GM21576 (cell line): Measurements from ENCODE around the gene NPHP4.

Experiments
- ATAC-seq: cut with Tn5 transposase; IDR thresholded peaks from one replicate; pipeline ENCODE4 v1.9.1; 2021; ENCODE audit warnings: mild to moderate bottlenecking, moderate library complexity; ENCODE audit not compliant: unreplicated experiment

Gene NPHP4

DNA sequence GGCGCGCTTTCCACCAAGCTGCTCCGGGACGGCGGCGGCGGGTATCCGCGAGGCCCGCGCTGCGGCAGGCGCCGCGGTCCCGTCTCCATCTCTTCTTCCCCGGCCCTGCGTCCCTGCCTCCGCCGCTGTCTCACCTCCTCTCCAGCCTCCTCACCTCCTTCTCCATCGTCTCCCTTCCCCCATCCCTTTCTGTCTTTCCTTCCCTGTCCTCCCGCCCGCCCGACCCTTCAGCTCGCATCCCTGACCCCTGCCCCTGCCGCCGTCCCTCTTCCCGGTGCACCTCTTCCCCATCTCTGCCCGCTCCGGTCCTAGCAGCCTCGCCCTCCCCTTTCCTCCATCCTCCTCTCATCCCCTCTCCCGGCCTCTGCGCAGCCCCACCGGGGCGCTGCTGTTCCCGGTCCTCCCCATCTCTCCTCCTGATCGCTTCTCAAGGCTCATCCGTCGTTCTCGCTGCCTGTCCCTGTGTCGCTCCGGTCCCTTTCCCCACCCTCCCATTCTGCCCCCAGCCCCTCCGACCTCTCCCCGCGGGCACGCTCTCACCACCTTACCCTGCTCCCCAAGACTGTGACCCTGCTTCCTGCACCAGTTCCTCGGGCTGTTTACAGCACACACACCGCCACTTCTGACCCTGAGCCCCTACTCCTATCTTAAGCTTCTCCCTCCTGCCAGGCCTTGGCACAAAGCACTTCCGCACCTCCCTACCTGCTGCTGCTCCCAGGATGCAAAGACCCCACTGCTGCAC is 760 bp upstream of the NPHP4 start:
- no peak for ATAC-seq

DNA sequence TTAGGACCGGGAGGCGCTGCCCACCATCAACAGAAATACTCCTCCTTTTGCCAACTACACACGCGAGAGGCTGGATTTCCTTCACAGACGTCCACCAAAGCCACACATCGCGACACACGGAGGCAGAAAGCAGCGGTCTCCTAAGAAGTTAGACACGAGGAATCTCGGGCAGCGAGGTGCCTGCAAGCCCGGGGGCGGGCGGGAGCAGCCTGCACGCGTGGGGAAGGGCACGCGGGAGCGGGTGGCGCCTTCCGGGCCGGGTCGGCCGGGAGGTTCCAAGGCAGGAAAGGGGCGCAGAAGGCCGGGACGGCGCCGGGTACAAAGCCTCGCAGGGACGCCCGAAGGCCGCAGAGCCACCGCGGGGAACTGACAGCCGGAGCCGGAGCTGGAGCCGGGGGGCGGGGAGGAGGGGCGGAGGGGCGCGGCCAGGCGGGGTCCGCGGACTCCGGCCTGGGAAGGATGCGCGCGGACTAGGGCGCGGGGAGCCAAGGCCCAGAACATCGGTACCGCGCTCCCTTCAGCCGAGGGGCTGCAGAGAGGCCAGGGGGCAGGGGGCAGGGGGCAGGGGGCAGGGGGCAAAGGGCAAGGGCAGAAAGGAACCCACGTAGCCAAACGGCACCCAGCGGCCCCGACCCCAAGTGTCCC is 722 bp downstream of the NPHP4 start:
- ATAC-seq = no peak

DNA sequence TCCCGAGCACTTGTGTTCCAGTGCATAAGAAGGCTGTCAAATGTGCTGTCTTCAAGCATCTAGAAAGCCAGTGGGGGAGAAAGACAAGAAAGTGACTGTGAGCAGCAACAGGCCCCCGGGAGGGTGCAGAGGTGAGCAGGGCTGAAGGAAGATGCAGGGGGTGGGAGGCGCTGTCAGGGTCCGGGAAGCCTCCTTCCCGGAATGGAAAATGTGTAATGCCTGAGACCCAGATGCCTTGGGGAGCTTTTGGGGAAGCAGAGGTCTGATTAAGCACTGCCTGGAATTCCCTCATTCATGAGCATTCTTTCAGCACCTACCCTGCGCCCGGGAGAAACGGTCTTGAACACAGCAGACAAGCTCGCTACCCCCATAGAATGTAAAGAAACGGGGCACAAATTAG is 1.3 kb downstream of the NPHP4 start:
- ATAC-seq = no peak

DNA sequence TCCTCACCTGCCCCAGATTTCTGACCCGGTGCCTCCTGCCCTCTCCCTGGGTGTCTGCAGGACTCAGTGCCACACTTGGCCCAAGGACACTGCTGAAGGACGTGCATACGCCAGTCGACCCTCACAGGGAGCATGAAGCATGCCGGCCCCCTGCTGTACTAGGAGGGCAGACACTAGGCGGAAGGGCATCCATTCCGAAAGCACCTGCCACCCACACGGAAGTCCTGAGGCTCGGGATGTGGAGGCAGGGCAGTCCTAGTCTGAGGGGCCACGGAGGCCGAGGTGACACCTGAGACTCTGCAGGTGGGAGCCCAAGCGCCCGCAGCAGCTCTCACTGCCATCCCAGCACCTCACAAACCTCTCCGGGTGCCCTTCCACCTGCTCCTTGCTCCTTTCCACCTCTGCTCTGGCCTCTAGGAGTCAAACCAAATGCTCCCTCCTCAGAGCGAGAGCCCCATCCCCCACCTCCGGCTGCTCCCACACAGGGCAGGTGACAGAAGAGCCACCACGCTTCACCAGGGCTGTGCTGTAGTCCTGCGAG is 2.4 kb downstream of the NPHP4 start:
- no peak for ATAC-seq

DNA sequence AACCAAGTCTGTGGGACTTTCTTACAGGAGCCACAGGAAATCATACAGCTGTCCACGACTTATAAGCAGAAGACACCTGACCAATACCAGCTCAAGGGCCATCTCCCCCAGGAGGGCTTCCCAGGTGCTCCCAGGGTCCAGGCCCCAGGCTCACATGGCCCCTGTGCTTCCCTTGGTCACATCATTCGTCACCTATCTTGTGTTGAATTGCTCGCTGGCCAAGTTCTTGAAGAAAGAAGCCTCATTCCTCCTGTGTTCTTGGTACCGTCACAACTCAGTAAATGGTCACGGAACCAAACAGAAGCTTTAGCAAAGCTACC is 3.0 kb downstream of the NPHP4 start:
- ATAC-seq = no peak

DNA sequence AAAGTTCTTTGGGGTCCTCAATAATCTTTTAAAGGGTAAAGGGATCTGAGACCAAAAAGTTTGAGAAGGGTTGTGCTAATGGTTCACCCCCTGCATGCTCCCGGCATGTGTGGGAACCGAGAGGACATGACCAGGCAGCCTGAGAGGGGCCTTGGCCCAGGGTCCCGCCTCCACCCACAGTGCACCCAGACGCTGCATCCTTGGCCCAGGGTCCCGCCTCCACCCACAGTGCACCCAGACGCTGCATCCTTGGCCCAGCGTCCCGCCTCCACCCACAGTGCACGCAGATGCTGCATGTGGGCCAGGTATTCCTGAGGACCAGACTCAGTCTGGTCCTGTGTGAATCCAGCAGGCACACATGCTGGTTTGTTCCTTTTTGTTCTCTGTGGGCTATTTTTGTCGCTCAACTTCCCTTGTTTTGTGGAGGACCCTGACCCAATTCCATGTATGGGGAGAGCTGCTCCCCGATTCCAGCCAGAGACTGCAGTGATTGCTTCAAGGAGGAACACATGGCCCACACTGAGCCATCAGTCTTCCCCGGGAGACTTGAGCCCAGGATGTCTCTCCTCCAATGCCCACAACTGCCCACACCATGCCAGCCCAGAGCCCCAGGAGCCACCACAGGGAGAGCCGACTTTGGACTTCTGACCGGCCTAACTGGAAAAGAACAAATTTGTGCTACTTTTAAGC is 3.5 kb downstream of the NPHP4 start:
- ATAC-seq = no peak

DNA sequence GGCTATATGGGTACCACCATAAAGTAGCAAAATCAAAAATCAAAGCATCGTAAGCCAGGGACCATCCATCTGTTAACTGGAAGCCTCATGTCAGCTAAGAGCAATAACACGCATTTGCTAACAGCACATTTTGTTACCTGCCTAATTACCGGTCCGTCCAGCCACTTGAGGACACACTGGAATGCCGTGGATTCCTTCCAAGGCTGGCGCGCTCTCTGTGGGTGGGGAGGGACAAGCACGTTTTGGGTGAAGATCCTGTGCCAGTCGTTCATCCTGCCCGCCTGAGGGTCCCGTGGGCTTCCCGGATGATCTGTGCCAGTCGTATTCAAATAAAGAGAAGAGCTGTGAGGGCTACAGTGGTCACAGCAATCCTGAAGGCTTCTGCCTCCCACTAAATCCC is 6.2 kb downstream of the NPHP4 start:
- no peak for ATAC-seq

DNA sequence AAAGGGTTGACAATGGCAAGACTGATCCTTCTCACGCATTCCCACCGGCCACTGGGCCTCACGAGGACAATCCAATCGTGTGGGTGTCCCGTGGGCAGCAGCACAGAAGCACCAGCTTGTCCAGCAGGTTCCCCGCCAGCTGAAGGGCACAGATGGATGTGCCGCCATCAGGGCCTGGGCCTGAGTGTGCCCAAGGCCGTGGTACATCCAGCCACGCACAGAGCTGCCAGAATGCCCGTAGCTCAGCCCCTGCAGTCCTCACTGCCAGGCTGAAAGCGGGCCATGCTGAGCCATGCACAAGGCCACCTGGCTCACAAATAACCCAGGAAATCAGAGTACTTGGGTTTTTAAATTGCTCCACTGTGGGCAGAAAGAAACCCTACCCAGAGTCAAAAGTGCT is 7.0 kb downstream of the NPHP4 start:
- ATAC-seq = no peak

DNA sequence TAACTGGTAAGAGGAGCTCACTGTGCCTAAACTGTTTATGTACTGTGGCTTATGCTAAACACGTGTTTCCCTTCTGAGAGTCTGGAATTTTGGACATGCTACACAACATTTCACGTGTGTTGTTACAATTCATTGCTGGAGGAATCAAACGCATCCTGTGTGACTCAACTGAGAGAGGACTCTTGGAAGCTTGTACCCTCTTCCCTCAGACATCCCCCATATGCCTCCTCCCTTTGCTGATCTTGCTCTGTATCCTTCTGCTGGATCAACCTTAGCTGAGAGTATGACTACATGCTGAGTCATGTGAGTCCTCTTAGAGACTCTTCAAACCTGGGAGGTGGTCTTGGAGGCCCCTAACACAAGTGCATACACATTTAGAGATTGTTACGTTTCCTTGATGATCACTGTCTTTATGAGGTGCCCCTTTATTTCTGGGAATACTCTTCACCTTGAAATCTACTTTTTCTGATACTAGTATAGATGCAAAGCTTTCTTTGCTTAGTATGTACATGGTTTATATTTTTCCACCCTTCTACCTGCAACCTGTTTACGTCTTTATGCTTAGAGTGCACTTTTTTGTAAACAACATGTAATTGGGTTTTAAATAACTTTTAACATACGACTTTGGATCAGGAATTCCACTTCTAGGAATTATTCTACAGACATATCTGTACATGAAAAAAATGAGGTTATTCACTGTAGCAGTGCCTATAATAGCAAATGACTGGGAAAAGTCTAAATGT is 8.7 kb downstream of the NPHP4 start:
- no peak for ATAC-seq

DNA sequence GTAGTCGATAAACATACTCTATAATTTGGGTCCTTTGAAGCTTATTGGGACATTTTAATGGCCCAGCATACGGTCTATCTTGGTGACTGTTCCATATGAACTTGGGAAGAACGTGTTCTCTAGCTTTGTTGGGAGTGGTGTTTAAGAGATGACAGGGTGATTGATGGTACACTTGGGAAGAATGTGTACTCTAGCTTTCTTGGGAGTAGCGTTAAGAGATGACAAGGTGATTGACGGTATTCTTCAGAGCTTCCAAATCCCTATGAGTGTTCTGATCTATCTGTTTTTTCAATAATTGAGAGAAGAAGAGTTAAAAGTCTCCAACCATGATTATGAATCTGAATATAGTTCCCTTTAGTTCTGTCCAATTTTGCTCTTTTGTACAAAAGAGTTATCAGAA is 9.4 kb downstream of the NPHP4 start:
- ATAC-seq = no peak

DNA sequence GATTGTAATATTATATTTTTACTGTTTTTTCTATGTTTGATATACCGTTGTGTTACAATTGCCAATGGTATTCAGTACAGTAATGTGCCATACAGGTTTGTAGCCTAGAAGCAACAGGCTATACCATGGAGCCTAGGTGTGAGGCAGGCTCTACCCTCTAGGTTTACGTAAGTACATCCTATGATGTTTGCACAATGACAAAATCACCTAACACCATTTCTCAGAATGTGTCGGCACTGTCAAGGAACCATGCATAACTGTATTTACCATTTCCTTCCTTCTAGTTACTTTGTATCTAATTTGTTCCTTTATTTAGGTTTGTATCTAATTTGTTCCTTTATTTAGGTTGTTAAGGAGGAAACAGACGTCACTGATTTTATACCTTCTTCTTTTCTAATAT is 9.9 kb downstream of the NPHP4 start:
- ATAC-seq = no peak

DNA sequence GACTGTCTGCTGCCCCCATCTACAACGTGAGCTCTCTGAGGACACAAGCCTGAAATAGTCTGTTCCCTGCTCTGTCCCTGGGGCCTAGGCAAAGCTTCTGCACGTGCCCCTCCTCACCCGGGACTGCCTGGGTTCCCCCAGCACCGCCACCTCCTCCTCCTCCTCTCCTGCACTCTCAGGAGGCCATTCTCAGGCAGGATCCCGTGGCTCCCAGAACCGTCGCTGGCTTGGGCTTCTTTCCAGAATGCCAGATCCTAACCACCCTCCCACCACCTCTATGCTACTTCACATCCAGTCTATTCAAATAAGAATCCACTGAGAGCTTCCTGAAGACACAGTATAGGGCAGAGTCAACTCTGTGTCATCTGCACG is 11.2 kb downstream of the NPHP4 start:
- ATAC-seq = no peak

DNA sequence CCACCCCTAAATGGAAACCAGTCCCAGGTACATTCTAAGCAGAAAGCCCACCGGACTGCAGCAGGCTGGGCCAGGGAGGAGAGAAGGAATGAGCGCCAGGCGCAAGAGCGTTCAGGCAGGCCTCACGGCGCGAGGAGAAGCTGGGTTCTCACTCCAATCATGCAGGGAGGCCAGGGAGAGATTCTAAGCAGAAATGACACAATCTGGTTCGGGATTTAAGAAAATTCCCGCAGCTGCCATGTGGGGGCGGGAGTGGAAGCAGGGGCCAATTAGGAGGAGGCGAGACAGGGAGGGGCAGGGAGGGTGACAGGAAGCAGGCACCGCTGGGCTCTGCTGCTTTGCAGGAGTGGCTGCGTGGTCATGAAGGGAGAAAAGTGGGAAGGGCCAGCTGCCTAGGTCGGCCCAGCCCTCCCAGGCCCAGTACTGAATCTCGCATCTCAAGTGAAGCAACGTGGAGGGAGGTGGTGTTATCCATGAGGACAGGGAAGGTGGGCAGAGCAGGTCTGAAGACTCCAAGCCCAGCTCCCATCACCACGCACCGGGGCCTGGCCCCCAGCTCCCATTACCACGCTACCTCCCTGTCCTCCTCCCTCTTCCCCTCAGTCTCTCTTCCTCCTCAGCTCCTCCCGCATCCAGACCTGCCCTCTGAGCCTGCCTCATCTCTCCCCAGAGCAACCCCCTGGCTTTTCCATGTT is 11.8 kb downstream of the NPHP4 start:
- no peak for ATAC-seq

DNA sequence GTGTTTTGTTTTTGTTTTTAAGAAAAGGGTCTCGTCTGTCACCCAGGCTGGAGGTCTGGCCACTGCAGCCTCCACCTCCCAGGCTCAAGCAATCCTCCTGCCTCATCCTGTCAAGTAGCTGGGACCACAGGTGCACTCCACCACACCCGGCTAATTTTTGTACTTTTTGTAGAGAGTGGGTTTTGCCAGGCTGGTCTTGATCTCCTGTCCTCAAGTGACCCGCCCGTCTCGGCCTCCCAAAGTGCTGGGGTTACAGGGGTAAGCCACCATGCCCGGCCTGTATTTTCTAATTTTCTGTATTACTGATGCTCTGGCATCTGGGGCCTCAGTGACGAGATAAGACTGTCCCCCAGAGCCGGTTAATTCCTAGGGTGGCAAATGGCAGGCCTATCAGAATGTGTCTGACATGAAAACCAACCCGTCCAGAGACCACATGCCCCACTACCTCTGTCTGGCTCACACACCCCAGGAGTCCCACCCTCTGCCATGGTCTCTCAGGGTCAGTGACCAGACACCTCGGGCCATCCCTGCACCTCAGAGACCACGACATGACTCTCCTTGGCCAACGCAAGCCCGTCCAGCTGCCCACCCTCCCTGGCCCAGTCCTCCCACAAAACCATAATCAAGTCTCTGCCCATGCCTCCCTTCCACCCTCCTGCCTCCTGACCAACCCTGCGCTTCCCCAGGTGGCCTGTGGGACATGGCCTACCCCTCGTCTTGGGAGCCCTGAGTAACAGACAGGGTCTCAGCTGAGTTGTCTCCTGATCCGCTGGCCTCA is 12.5 kb downstream of the NPHP4 start:
- no peak for ATAC-seq

DNA sequence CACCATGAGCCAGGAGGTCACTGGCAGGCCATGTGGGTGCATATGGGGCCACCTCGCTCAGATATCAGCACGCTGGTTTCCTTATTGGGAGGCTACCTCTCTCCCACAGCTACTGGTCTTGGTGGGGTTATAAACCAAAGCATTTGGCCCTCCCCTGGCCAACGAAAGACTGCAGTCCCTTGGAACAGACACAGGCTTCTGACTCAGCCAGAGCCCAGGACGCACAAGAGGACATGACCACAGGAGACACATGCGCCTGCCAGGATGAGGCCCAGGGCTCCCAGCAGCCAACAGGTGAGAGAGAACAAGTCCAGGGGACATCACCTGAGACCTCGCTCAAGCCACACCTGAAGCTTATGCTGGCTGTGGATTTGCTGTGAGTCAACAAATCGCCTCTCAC is 13.8 kb downstream of the NPHP4 start:
- ATAC-seq = no peak

DNA sequence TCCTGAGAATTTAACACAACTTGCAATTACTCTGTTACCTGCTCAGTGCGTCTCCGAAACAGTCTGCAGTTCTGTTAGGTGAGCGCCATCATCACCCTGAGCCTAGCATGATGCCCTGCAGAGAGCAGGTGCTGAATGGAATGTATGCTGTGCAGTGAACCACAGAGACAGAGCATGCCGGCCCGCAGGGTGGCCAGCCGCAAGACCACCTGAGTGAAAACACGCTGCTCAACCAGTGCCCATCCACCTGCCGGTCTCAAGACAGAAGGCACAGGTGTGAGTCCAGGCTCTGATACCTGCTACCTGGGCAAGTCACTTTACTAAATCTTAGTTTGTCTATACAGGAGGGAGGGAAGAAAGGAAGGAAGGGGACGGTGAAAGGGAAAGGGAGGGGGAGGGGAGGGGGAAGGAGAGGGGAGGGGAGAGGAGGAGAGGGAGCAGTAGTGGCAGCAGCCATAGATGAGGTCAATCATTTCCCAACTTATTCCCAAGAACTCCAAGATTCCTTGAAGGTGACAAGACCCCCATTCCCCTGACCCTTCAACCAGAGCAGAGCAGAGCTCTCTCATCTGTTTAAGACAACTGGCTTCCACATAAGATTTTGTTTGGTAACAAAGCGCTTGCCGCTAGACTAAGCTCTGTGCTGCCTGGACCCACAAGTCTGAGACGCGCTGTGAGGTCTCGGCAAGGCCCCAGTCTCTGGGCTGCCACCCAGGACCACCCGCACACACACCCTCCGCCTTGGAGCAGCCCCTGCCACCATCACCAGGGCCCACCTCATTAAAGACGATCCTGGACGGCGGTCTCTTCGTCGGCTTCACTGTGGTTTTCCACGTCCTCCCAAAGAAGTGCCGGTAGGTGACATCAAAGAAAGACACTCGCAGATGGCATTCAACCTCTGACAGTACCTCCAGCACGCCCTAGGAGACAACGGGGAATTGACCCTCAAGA is 14.5 kb downstream of the NPHP4 start:
- no peak for ATAC-seq

DNA sequence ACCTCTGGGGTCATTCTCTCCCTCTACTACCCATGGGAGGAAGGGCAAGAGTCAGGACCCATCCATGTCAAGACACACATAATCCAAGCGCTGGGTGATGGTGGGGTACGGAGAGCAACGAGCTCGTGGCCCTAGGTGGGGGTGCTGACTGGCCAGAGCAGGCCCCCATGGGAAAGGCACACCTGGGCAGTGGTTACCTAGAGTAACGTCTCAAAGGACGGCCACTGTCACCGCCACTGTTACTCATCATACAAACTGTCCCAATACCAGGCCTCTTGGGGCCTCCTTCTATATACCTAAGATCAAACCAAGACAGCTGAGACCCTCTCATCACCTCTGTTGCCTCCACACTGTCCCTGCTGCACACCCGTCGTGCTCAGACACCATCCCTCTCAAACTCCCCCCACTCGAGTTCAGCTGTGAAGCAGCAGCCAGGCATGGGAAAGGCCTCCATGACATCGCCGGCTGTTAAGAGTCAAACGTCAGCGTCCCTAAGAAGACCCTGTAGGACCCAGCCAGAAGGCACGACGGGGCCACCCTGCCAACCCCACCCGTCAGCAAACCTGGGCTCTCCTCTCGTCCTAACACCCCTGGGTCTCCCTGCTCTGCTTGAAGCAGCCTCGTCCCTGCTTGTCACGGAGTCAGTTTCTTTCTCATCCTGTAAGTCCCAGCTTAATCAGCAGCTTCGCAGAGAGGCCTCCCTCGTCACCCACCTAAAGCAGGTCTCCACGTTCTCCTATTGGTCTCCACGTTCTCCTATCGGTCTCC is 15.3 kb downstream of the NPHP4 start:
- no peak for ATAC-seq

DNA sequence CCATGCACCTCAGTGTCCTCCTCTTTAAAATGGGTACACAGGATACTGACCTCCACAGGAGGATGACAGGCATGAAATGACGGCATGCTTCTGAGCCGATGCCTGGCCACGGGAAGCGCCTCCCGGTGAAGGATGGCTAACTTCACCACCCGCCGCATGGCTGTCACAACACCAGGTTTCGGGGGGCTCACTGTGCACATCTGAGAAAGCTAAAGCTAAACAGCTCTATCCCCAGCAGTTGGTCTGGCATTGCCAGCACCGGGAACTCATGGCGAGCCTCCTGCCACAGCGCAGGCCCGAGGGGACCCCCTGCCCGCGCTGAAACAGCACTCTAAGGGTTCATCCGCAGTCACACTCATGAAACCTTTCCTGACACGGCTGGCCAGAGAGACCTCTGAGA is 16.0 kb downstream of the NPHP4 start:
- no peak for ATAC-seq
